Measurements from ENCODE around the gene BLNK.

The BLNK gene

DNA sequence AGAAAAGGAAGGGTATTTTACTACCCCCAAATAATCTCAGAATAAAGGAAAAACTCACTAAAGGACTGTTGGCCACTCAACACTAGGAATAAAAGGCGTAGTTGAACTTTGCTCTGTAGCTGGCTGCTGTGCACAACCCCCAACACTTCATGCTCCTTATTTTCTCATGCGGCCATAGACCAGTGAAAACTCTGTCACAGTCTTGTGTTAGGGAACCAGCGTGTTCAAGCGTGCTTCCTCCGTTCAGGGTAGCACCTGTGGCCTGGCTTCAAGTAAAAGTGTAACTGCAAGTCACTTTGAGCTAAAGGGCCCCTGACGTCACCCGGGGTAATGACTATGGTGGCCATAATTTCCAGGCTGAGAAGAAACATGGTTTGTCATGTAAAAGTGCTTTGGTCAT lies 27.0 kb downstream of the BLNK start:
- no peaks in the 10 kb centered on the region for H3K4me1 ChIP-seq (ENCODE audit: control insufficient read depth, insufficient read depth, low read length)
- POLR2A ChIA-PET = no interaction called here
- CTCF ChIA-PET = interaction anchor here (0.8 to 3.6 kb wide), 2 partner anchors 15 to 48 kb away, joined by 3 to 24 read pairs; no protein-coding TSS in a partner anchor

GRCh38 chr10:96243296-96243695 lies 28.1 kb downstream of the BLNK start:
- Histone ChIP-seq H3K36me3 (ENCODE audit: control insufficient read depth in 2 of 2, insufficient read depth in 1 of 2, low read length in 2 of 2) (no peaks in the 10 kb centered on the region), H3K9me3 (ENCODE audit: control insufficient read depth, insufficient read depth, low read depth, low read length) (no peaks in the 10 kb centered on the region), H3K4me1 (ENCODE audit: control insufficient read depth, insufficient read depth, low read length) (no peaks in the 10 kb centered on the region), H3K4me3 (ENCODE audit: low read depth, low read length) (no peak overlapping the region), H3K27ac (ENCODE audit: extremely low read depth, low read depth, low read length) (no peak overlapping the region)
- ChIA-PET CTCF (no interaction called here), POLR2A (no interaction called here)
- TF ChIP-seq ZNF654 (tag by site-specific recombination; IDR thresholded peaks at IDR 0.05; ENCODE audit: low read depth) (no peak), HIC1 (tag by site-specific recombination; IDR thresholded peaks at IDR 0.05) (no peak), ZNF792 (tag by site-specific recombination; IDR thresholded peaks at IDR 0.05) (no peak), SP3 (tag by site-specific recombination; IDR thresholded peaks at IDR 0.05) (no peak), ZNF621 (tag by site-specific recombination; IDR thresholded peaks at IDR 0.05) (no peak), ZNF311 (tag by site-specific recombination; IDR thresholded peaks at IDR 0.05; ENCODE audit: borderline replicate concordance) (no peak)

More for the DNA sequence above, 27.0 kb downstream of the BLNK start:
- Histone ChIP-seq H3K9me3 (ENCODE audit: control insufficient read depth, insufficient read depth, low read depth, low read length) (no peaks in the 10 kb centered on the region), H3K4me3 (ENCODE audit: low read depth, low read length) (no peak overlapping the region), H3K36me3 (ENCODE audit: control insufficient read depth in 2 of 2, insufficient read depth in 1 of 2, low read length in 2 of 2) (no peaks in the 10 kb centered on the region), H3K27ac (ENCODE audit: extremely low read depth, low read depth, low read length) (no peak overlapping the region)
- TF ChIP-seq ZNF335 (tag by site-specific recombination; conservative IDR thresholded peaks at IDR 0.05) (no peak), ZBTB6 (tag by site-specific recombination; IDR thresholded peaks at IDR 0.05) (no peak), ZNF513 (tag by site-specific recombination; IDR thresholded peaks at IDR 0.05) (no peak), ZNF239 (tag by site-specific recombination; IDR thresholded peaks at IDR 0.05) (no peak), ZNF600 (tag by site-specific recombination; IDR thresholded peaks at IDR 0.05) (no peak), ZNF341 (tag by site-specific recombination; IDR thresholded peaks at IDR 0.05; ENCODE audit: low read depth) (no peak)

- H3K4me3 ChIP-seq (ENCODE audit: low read depth, low read length) = no peak overlapping the region
- POLR2A ChIA-PET = no interaction called here
- CTCF ChIA-PET = no interaction called here
Observed at GRCh38 chr10:96242822-96243221, 28.5 kb downstream of the BLNK start.

More at GRCh38 chr10:96242822-96243221, 28.5 kb downstream of the BLNK start:
- Histone ChIP-seq H3K4me1 (ENCODE audit: control insufficient read depth, insufficient read depth, low read length) (no peaks in the 10 kb centered on the region), H3K36me3 (ENCODE audit: control insufficient read depth in 2 of 2, insufficient read depth in 1 of 2, low read length in 2 of 2) (no peaks in the 10 kb centered on the region), H3K27ac (ENCODE audit: extremely low read depth, low read depth, low read length) (no peak overlapping the region), H3K9me3 (ENCODE audit: control insufficient read depth, insufficient read depth, low read depth, low read length) (no peaks in the 10 kb centered on the region)
- no peak for TF ChIP-seq OSR2 (tag by site-specific recombination; IDR thresholded peaks at IDR 0.05)
- no peak for TF ChIP-seq PRDM10 (tag by site-specific recombination; IDR thresholded peaks at IDR 0.05)
- no peak for TF ChIP-seq ZNF549 (tag by site-specific recombination; IDR thresholded peaks at IDR 0.05)
- no peak for TF ChIP-seq ZNF707 (tag by site-specific recombination; IDR thresholded peaks at IDR 0.05)
- TF ChIP-seq HOXD13 (CRISPR knock-in tag; IDR thresholded peaks at IDR 0.05; ENCODE audit: borderline replicate concordance) = no peak
- TF ChIP-seq ZNF2 (tag by site-specific recombination; IDR thresholded peaks at IDR 0.05) = no peak
- no peak for TF ChIP-seq ZNF623 (tag by site-specific recombination; IDR thresholded peaks at IDR 0.05)
- no peak for TF ChIP-seq ZNF341 (tag by site-specific recombination; IDR thresholded peaks at IDR 0.05; ENCODE audit: low read depth)
- no peak for TF ChIP-seq ZNF513 (tag by site-specific recombination; IDR thresholded peaks at IDR 0.05)
- no peak for TF ChIP-seq ZBTB20 (tag by site-specific recombination; IDR thresholded peaks at IDR 0.05)

Measured in HEK293 (cell line).